ENCODE data around the gene GLIPR1L1. TPM values are rescaled to one million over a fixed set of nuclear protein-coding genes. Genes with fewer than 3 reads are reported as not detected.

Gene GLIPR1L1
- total RNA-seq, 1 donor from 2014 or later = not detected

DNA sequence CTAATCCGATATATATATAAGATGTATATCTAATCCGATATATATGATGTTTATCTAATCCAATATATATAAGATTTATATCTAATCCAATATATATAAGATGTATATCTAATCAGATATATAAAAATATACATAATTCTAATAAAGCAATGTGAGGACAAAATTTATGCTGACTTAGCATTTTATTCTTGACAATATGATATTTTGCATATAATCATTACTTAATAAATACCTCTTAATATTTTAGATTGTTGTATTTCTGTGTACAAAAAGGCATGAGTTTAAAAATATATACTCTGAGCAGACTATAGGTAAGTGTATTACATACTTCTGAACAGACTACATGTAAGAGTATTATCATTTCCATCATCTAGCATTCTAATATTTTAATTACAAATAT is 75.4 kb downstream of the GLIPR1L1 start:
- H3K36me3 Mint-ChIP-seq (ENCODE audit: insufficient read depth) = no peaks in the 10 kb centered on the region
- no peaks in the 10 kb centered on the region for H3K4me1 Mint-ChIP-seq (ENCODE audit: low read depth)
- H3K27me3 Mint-ChIP-seq = no peaks in the 10 kb centered on the region
- no peaks in the 10 kb centered on the region for H3K9me3 Mint-ChIP-seq (ENCODE audit: low read depth)
- DNase-seq (ENCODE audit: low spot score, unreplicated experiment) = no peak
- no peak overlapping the region for H3K27ac Mint-ChIP-seq
- H3K4me3 Mint-ChIP-seq (ENCODE audit: low read depth) = no peak overlapping the region
- no peak for TF ChIP-seq CTCF (IDR thresholded peaks at IDR 0.05; ENCODE audit: unreplicated experiment)

DNA sequence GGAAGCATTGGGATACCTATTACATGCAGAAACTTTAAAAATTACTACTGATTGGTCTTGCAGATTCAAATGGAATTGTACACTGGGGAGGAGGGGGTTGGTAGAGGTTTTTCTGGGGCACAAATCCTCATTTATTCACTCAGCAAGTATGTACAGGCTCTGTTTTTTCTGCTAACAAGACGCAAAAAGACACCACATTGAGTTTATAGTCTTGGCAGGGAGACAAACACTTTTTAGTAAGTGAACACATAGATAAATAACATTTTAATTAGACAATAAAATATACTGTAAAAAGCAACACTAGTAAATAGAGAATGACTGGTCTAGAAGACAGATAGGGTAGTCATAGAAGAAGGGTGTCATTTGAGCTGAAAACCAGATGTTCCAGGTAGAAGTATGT is 80.2 kb downstream of the GLIPR1L1 start:
- DNase-seq (ENCODE audit: low spot score, unreplicated experiment) = no peak
- TF ChIP-seq CTCF (IDR thresholded peaks at IDR 0.05; ENCODE audit: unreplicated experiment) = no peak
- no peaks in the 10 kb centered on the region for H3K36me3 Mint-ChIP-seq (ENCODE audit: insufficient read depth)
- H3K27ac Mint-ChIP-seq = no peak overlapping the region
- no peaks in the 10 kb centered on the region for H3K4me1 Mint-ChIP-seq (ENCODE audit: low read depth)
- H3K9me3 Mint-ChIP-seq (ENCODE audit: low read depth) = no peaks in the 10 kb centered on the region
- no peaks in the 10 kb centered on the region for H3K27me3 Mint-ChIP-seq
- no peak overlapping the region for H3K4me3 Mint-ChIP-seq (ENCODE audit: low read depth)

DNA sequence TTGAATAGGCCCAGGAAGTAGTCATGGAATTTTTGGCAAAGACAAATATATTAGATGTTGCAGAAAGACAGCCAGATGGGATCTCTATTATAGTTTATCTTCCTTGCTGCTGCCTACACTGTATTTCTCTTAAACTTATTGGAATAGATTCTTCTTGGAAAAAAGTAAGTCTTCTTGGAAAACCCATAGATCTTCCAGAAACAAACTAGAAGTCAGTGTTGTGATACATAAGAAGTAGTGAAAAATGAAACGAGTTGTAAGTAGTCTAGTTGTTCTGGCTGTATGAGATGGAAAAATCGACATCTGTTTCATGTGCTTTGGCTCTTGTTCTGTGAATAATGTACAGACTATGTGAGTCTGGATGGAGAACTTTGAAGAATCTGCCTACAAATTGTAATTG is 85.4 kb downstream of the GLIPR1L1 start:
- H3K4me1 Mint-ChIP-seq (ENCODE audit: low read depth) = no peaks in the 10 kb centered on the region
- H3K9me3 Mint-ChIP-seq (ENCODE audit: low read depth) = peaks cover 5% of the 10 kb centered on the region
- no peak overlapping the region for H3K4me3 Mint-ChIP-seq (ENCODE audit: low read depth)
- DNase-seq (ENCODE audit: low spot score, unreplicated experiment) = no peak
- no peaks in the 10 kb centered on the region for H3K36me3 Mint-ChIP-seq (ENCODE audit: insufficient read depth)
- H3K27me3 Mint-ChIP-seq = no peaks in the 10 kb centered on the region
- H3K27ac Mint-ChIP-seq = no peak overlapping the region
- TF ChIP-seq CTCF (IDR thresholded peaks at IDR 0.05; ENCODE audit: unreplicated experiment) = no peak

Other genes with a start within 250 kb of the GLIPR1L1 start
- not detected in 2 replicates for gene KCNC2, start 124.8 kb upstream of the GLIPR1L1 start, total RNA-seq
- 9.6 and 12.7 TPM in 2 replicates for gene CAPS2, start 4.3 kb upstream of the GLIPR1L1 start, total RNA-seq
- gene GLIPR1L2, start 56.4 kb downstream of the GLIPR1L1 start, total RNA-seq = 0.29 and 0.64 TPM in 2 replicates
- 0.22 and 0.33 TPM in 2 replicates for gene GLIPR1, start 146.1 kb downstream of the GLIPR1L1 start, total RNA-seq
- 71.2 and 71.3 TPM in 2 replicates for gene KRR1, start 176.9 kb downstream of the GLIPR1L1 start, total RNA-seq